SKM-1 treated with dmso at 0.1 percent for 144 hours (cell line): Measurements from ENCODE around the gene DCDC2C.

Experiments used
- DNase-seq: peaks from one replicate; lab custom pipeline; 2025; ENCODE audit not compliant: unreplicated experiment; lab: John Stamatoyannopoulos, UW

DCDC2C gene

GRCh38 chr2:3708576-3708975, 5.2 kb downstream of the DCDC2C start:
- DNase-seq: no peak

DNA sequence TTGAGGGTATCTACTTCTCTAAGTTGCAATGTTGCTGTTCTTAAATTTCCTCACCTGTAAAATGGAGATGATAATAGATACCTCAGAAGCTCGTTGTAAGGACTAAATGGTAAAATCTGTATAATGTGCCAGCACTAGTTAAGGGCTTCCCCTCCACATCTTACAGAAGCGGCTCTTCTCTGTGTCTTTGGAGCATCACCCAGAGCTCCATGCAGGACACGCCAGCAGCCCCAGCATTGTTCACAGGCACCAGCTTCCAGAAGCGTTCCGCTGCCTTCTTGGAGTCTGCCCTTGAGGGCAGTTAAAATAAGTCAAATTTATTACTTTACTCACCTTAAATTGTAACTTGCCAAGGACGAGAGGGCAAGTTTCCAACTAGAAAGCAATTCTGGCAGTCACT, 5.8 kb downstream of the DCDC2C start:
- DNase-seq: no peak

DNA sequence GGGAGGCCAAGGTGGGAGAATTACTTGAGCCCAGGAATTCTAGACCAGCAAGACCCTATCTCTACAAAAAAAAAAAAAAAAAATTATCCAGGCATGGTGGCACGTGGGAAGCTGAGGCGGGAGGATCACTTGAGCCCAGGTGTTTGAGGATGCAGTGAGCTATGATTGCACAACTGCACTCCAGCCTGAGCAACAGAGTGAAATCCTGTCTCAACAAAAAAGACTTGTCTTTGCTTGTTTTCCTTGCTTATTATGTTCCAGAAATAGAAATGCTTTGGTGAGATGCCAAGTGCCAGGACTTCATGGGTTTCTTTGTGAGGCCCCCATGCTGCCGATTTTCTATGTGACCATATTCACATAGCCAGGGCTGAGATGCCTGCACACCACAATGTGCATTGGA, 9.0 kb downstream of the DCDC2C start:
- DNase-seq: no peak

GRCh38 chr2:3712831-3713503, 9.6 kb downstream of the DCDC2C start:
- no peak for DNase-seq

DNA sequence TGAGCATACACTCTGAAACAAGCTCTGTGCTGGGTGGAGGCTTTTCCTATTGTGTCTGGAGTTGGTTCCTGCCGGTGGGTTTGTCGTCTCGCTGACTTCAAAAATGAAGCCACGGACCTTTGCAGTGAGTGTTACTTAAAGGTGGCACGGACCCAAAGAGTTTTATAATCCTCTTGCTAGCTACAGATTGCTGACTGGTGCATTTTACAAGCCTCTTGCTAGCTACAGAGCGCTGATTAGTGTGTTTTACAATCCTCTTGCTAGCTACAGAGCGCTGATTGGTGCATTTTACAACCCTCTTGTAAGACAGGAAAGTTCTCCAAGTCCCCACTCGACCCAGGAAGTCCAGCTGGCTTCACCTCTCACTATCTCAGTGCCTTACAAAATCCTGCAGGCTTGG, 15.3 kb downstream of the DCDC2C start:
- no peak for DNase-seq

GRCh38 chr2:3725002-3725401, 21.6 kb downstream of the DCDC2C start:
- no peak for DNase-seq

- DNase-seq: no peak
Observed at GRCh38 chr2:3725458-3726250, 22.3 kb downstream of the DCDC2C start.

DNA sequence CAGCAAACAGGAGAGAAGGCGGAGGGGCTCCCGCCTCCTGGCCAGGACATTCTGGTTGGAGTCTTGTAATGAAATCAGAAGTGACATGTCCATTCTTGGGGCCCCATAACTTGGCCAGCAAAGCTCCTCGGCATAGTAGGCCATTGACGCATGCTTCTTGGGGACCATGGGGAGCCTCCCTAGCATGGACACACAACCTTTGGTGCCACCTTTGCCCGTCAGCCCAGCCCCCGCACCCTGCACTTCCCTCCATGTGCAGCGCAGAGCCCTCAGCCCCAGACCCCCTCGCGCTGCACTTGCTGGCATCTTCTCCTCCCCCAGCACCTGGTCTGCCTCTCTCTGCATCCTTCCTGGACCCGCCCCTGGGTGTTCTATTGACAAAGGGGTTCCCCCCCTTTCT, 23.1 kb downstream of the DCDC2C start:
- DNase-seq: no peak

DNA sequence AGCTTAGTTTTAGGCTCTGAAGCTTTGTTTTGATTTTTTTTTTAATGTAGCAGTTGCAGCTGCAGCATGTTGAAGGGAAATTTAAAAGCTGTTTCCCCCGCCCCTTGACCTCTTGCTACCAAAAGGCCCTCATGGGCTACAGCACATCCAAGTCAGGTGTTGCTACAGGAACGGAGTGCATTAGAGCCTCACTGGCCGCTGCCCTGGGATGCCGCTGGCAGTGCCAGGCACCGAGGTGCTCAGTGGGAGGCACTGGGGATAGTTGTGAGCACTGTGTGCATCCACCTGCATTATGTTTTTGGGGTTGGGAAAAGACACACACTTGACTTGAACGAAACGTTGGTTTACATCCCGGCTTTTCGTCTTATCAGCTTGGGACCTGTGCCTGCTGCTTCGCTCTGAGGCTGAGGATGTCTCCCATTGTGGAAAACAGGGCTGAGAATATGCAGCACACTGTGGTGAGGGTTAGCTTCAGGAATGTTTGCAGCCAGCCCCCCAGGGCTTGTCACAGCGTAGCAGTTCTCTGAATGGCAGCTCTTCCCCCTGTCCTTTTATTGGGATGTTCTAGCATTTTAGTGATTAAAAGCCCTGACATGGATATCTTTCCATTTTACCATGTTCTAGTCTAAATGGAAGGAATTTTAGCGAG, 24.1 kb downstream of the DCDC2C start:
- no peak for DNase-seq

GRCh38 chr2:3728104-3729054, 25.0 kb downstream of the DCDC2C start:
- DNase-seq: peak; percentile 82

GRCh38 chr2:3729055-3729448, 25.7 kb downstream of the DCDC2C start:
- no peak for DNase-seq

- no peak for DNase-seq
Observed at GRCh38 chr2:3729786-3730185, 26.4 kb downstream of the DCDC2C start.

- no peak for DNase-seq
Observed at GRCh38 chr2:3730646-3731045, 27.3 kb downstream of the DCDC2C start.

- DNase-seq: no peak
Observed at GRCh38 chr2:3731829-3732228, 28.5 kb downstream of the DCDC2C start.

DNA sequence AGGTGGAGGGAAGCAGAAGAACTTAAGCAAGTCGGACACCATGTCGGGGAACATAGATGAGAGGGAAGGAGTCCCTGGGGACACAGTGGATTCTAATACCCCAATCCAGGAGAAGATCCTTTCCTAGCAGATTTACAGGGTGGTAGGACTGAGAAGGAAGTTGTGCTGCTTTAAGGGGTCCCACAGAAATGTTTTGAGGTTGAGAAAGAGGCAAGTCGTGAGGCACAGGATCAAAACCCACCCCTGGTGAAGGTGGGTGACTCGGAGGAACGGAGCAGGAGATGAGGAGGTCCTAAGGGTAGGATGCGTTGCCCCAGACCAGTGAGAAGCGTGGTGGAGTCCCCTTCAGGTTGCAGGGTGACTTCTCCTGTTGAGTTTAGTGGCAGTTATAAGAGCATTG, 32.7 kb downstream of the DCDC2C start:
- no peak for DNase-seq

DNA sequence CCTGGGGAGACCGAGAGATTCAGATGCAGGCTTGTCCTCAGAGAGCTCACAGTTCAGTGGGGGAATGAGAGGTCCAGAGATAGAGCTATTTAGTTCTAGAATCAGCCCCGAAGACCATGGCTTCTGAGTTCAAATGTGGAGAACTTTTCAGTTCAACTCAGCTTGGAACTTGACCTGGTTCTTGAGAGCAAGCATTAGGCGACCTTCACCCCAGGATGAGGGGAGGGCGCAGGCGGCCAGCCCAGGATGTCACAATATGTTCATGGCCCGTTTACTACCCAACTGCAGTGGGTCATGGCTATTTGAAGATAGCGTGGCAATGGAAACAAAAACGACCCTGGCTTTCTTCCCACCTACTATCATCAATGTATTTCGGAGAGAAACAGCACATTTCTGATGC, 33.8 kb downstream of the DCDC2C start:
- DNase-seq: no peak

DNA sequence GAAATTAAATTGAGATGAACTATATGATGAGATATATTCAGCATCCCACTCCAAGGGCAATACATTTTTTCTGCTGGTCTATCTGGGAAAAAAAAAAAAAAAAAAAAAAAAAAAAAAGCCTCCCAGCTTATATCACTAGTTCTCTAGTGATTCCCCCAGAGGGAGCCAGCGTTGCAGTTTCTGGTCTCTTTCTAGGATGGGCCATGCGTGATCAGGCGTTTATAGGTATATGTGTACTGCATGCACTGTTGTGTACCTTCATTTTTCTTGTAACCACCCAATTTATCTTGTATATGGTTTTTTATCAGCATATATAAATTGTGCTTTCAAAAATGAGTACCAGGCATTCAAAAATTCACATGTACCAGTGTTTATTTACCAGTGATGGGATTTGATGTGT, 35.1 kb downstream of the DCDC2C start:
- no peak for DNase-seq

DNA sequence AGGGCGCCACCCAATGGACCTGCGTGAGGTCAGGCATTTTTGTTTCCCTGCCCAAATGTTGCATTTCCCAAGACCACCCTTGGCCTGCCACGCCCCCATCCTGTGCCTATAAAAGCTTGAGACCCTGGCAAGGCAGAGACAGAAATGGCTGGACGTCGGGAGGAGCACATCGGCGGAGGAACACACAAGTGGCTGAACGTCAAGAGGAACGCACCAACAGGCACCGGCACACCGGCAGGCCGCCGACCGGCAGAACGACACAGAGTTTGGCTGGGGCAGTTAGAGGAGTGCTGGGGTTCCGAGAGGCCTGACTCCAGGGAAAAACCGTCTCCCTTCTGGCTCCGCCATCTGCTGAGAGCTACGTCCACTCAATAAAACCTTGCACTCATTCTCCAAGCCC, 35.9 kb downstream of the DCDC2C start:
- no peak for DNase-seq

DNA sequence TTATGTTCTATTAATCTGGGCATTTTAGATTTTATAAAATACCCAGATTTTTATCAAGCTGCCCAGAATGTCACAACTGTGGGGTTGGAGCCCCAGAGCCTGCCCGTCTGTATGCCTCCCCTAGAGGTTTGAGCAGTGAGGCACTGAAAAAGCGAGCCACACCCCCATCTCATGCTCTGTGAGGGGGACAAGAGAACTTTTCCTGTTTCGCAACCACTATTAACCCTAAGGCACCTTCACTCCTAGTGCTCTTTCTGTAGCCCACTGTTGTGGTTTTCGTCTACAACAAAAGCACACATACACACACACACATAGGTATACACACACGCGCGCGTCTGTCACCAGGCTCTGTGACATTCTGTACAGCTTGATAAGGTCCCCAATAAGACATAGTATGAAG, 38.0 kb downstream of the DCDC2C start:
- DNase-seq: no peak

- no peak for DNase-seq
Observed at GRCh38 chr2:3741867-3742602, 38.7 kb downstream of the DCDC2C start.
